Measurements from ENCODE around the gene TMEM190. TPM values are rescaled to one million over a fixed set of nuclear protein-coding genes. Genes with fewer than 3 reads are reported as not detected.
A peak's percentile ranks its signal among the peaks of the same experiment; 100 is the strongest.

The TMEM190 gene
- total RNA-seq, 4 donors from 2014 or later = 1.1 TPM; not detected in 3

DNA sequence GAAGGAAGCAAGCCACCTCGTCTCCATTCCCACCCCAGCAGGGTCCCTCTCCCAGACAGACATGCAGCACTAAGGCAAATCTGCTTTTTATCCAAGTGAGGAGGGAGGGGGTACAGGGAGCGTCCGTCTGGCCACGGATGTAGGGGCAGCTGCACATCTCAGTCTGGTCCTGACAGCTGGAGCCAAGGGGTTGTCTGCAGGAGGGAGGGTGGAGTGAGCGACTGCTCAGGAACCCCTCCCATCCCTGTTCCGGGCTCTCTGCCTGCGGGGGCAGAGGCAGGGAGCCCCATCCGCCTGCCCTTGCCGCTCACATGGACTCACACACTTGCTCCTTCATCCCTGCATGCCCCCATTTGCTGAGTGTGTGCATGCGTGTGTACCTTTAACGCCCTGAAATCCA, 2.5 kb downstream of the TMEM190 start:
- intact Hi-C loops (cut with DNase I; ENCODE audit: low total_unique reads) = no loop called here
- Histone ChIP-seq H3K4me3 (no peak overlapping the region), H3K4me1 (peaks cover 4 to 5% of the 10 kb centered on the region in 2 donors), H3K27ac (no peak overlapping the region), H3K36me3 (no peaks in the 10 kb centered on the region), H3K9me3 (no peaks in the 10 kb centered on the region), H3K27me3 (peaks cover 0 to 16% of the 10 kb centered on the region in 2 donors)
- TF ChIP-seq, protein P1, sequence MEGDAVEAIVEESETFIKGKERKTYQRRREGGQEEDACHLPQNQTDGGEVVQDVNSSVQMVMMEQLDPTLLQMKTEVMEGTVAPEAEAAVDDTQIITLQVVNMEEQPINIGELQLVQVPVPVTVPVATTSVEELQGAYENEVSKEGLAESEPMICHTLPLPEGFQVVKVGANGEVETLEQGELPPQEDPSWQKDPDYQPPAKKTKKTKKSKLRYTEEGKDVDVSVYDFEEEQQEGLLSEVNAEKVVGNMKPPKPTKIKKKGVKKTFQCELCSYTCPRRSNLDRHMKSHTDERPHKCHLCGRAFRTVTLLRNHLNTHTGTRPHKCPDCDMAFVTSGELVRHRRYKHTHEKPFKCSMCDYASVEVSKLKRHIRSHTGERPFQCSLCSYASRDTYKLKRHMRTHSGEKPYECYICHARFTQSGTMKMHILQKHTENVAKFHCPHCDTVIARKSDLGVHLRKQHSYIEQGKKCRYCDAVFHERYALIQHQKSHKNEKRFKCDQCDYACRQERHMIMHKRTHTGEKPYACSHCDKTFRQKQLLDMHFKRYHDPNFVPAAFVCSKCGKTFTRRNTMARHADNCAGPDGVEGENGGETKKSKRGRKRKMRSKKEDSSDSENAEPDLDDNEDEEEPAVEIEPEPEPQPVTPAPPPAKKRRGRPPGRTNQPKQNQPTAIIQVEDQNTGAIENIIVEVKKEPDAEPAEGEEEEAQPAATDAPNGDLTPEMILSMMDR (IDR thresholded peaks at IDR 0.05) = no peak
- no peak for TF ChIP-seq POLR2A (IDR thresholded peaks at IDR 0.05)
- DNase-seq = no peak

- Histone ChIP-seq H3K27ac (no peak overlapping the region), H3K4me3 (no peak overlapping the region), H3K4me1 (peaks cover 9 to 15% of the 10 kb centered on the region in 2 donors), H3K36me3 (no peaks in the 10 kb centered on the region), H3K27me3 (no peaks in the 10 kb centered on the region), H3K9me3 (no peaks in the 10 kb centered on the region)
- intact Hi-C loops (cut with DNase I; ENCODE audit: low total_unique reads) = loop anchor here (5.0 kb wide), 1 partner anchor 80 kb away; no protein-coding TSS in a partner anchor
- no peak for DNase-seq
- TF ChIP-seq, protein P1 (IDR thresholded peaks at IDR 0.05) = no peak
- no peak for TF ChIP-seq POLR2A (IDR thresholded peaks at IDR 0.05)
These were observed 5.4 kb downstream of the TMEM190 start for GRCh38 chr19:55382013-55382412.

- Histone ChIP-seq H3K27ac (no peak overlapping the region), H3K4me3 (no peak overlapping the region), H3K9me3 (no peaks in the 10 kb centered on the region), H3K27me3 (no peaks in the 10 kb centered on the region), H3K36me3 (no peaks in the 10 kb centered on the region), H3K4me1 (peaks cover 15 to 19% of the 10 kb centered on the region in 2 donors)
- no peak for DNase-seq
- TF ChIP-seq POLR2A (IDR thresholded peaks at IDR 0.05) = no peak
- TF ChIP-seq, protein P1 (IDR thresholded peaks at IDR 0.05) = no peak
- intact Hi-C loops (cut with DNase I; ENCODE audit: low total_unique reads) = loop anchor here (5.0 kb wide), 1 partner anchor 80 kb away; no protein-coding TSS in a partner anchor
These were observed 6.0 kb downstream of the TMEM190 start for GRCh38 chr19:55382522-55383054.

DNA sequence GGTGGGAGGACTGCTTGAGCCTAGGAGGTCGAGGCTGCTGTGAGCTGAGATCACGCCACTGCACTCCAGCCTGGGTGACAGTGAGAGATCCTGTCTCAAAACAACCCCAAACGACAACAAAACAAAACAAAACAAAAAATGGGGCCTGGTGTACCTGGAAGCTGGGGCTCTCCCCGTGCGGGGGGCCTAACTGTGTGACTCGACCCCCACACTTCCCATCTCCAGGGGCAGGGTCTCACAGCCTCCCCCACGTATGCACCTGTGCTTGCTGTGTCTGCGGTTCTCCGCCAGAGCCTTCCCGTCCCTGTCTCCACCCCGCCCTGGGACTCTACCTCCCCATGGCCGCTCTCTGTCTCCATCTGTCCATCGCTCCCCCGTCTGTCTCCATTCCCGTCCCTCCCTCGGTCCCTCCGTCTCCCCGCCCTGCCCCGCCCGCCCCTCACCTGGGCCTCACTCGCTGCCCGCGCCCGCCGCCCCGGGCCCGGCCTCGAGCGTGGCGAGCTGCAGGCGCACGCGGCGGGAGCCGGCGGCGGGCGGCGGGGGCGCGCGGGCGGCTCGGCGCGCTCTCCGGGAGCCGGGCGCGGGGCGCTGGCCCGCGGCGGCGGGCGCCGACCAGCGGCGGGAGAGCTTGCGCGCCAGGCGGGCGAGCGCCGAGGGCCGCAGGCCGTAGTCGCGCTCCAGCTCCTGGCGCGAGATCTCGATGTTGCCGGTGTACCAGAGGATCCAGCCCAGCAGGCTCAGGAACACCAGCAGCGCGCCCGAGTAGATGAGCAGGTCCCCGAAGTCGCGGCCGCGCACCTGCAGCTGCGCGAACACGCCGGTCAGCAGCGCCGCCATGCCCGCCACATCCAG, 6.9 kb downstream of the TMEM190 start:
- Histone ChIP-seq H3K9me3 (no peaks in the 10 kb centered on the region), H3K4me3 (peak overlapping the region; percentile 6 to 43), H3K4me1 (peaks cover 17 to 27% of the 10 kb centered on the region in 2 donors), H3K36me3 (no peaks in the 10 kb centered on the region), H3K27ac (peak overlapping the region; percentile 89 to 97), H3K27me3 (no peaks in the 10 kb centered on the region)
- peak in 1 of 2 donors; percentile 36 for TF ChIP-seq POLR2A (IDR thresholded peaks at IDR 0.05)
- TF ChIP-seq, protein P1 (IDR thresholded peaks at IDR 0.05) = peak in 3 of 4 experiments; percentile 38 to 55 (median 48)
- peak; percentile 47 to 55 for DNase-seq
- intact Hi-C loops (cut with DNase I; ENCODE audit: low total_unique reads) = loop anchor here (5.0 kb wide), 1 partner anchor 81 kb away; no protein-coding TSS in a partner anchor
